Type B pancreatic cell (in vitro differentiated cells): ENCODE data around the gene AMIGO2. TPM values are rescaled to one million over a fixed set of nuclear protein-coding genes. Genes with fewer than 3 reads are reported as not detected.
"Not testable (repeated sequence)": the region's sequence is repeated elsewhere in the genome, so short reads cannot be mapped to it uniquely, and the experiment has no call there.

Experiments used
- DNase-seq: peaks from one replicate; pipeline ENCODE4 v3.0.0; 2021; ENCODE audit warnings: mixed read lengths; ENCODE audit not compliant: unreplicated experiment; ENCODE audit errors: extremely low spot score
- H3K27ac Mint-ChIP-seq: 2 replicates; pipeline ENCODE4 v1.8.0; 2021; ENCODE audit warnings: mild to moderate bottlenecking, mixed read lengths
- H3K27me3 Mint-ChIP-seq: 2 replicates; pipeline ENCODE4 v1.8.0; 2021; ENCODE audit warnings: mixed read lengths
- H3K36me3 Mint-ChIP-seq: 2 replicates; pipeline ENCODE4 v1.8.0; 2021; ENCODE audit warnings: mixed read lengths
- H3K4me1 Mint-ChIP-seq: one replicate; pipeline ENCODE4 v1.8.0; 2021; ENCODE audit warnings: mixed read lengths; ENCODE audit not compliant: unreplicated experiment
- H3K4me3 Mint-ChIP-seq: 2 replicates; pipeline ENCODE4 v1.8.0; 2021; ENCODE audit warnings: mild to moderate bottlenecking, mixed read lengths
- H3K9me3 Mint-ChIP-seq: 2 replicates; pipeline ENCODE4 v1.8.0; 2021; ENCODE audit warnings: mixed read lengths
- total RNA-seq: library from RNA; stranded (reverse); gene quantifications from 2 replicates; pipeline ENCODE4 v1.2.1, GENCODE V29; 2021; ENCODE audit warnings: low replicate concordance
- TF ChIP-seq, protein P1 (sequence below): fragments of 200-600 bp; sonication (generic); conservative IDR thresholded peaks from 2 replicates; pipeline ENCODE4 v1.5.0; 2021; ENCODE audit warnings: antibody characterized with exemption, mild to moderate bottlenecking

Gene AMIGO2
- total RNA-seq, 1 donor from 2014 or later: 9.3 TPM

GRCh38 chr12:47067176-47067575 is 12.6 kb downstream of the AMIGO2 start:
- Mint-ChIP-seq H3K4me1 (peaks cover 31% of the 10 kb centered on the region), H3K4me3 (no peak overlapping the region), H3K27me3 (no peaks in the 10 kb centered on the region), H3K36me3 (no peaks in the 10 kb centered on the region), H3K9me3 (no peaks in the 10 kb centered on the region), H3K27ac (no peak overlapping the region)
- DNase-seq: no peak
- TF ChIP-seq, protein P1, sequence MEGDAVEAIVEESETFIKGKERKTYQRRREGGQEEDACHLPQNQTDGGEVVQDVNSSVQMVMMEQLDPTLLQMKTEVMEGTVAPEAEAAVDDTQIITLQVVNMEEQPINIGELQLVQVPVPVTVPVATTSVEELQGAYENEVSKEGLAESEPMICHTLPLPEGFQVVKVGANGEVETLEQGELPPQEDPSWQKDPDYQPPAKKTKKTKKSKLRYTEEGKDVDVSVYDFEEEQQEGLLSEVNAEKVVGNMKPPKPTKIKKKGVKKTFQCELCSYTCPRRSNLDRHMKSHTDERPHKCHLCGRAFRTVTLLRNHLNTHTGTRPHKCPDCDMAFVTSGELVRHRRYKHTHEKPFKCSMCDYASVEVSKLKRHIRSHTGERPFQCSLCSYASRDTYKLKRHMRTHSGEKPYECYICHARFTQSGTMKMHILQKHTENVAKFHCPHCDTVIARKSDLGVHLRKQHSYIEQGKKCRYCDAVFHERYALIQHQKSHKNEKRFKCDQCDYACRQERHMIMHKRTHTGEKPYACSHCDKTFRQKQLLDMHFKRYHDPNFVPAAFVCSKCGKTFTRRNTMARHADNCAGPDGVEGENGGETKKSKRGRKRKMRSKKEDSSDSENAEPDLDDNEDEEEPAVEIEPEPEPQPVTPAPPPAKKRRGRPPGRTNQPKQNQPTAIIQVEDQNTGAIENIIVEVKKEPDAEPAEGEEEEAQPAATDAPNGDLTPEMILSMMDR: no peak

DNA sequence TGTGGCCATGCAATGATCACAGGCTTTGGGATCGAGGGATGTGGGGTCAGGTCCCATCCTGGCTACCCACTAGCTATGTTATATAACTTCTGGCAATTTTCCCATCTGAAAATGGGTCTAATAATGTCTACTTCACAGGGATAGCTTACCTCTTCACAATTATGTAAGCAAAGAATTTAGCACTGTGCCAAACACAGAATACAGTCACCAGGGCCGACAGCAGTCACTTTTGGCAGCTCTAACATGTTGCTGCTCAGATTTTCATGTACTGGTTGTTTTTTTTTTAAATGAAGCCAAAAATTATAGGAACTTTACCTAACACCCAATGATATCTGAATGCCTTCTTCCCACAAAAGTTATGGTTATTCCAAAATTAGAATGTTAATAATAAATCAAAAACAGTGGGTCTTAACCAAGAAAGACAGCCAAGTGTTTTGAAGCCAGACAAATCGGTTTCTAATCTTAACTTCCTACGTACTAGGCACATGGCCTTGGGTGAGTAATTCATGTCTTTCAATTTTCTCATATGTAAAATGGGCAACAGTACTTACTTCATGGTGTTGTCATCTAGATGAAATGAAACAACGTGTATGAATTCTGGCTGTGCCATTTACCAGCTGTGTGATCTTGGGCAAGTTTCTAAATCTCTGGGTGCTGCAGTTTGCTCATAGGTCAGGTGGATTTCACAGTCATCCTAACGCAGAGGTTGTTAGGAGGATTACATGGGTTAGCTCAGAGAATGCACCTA is 13.3 kb downstream of the AMIGO2 start:
- H3K9me3 Mint-ChIP-seq: no peaks in the 10 kb centered on the region

DNA sequence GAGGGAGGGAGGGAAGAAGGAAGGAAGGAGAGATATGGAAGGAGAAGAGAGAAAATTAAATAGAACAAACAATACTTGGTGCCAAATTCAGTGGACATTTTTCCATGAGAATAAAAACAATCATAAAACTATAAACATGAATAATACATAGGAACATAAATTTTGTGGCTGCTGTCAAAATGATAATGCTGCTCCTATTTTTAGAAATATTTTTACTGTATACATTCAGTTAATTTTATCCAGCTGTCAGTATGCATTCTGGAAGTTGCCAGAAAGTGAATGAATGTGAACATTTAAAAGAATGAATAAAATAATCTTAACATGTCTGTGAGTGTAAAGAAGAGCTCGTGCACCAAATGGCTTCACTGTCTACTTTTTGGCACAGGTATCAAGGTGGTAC is 14.2 kb downstream of the AMIGO2 start:
- TF ChIP-seq, protein P1: no peak
- no peak for DNase-seq
- H3K27ac Mint-ChIP-seq: no peak overlapping the region
- peaks cover 25% of the 10 kb centered on the region for H3K4me1 Mint-ChIP-seq
- no peaks in the 10 kb centered on the region for H3K27me3 Mint-ChIP-seq
- H3K36me3 Mint-ChIP-seq: no peaks in the 10 kb centered on the region
- H3K4me3 Mint-ChIP-seq: no peak overlapping the region
- no peaks in the 10 kb centered on the region for H3K9me3 Mint-ChIP-seq

More for the DNA sequence above, 13.3 kb downstream of the AMIGO2 start:
- DNase-seq: no peak
- Mint-ChIP-seq H3K4me1 (peaks cover 31% of the 10 kb centered on the region), H3K36me3 (no peaks in the 10 kb centered on the region), H3K4me3 (no peak overlapping the region), H3K27me3 (no peaks in the 10 kb centered on the region), H3K27ac (no peak overlapping the region)
- TF ChIP-seq, protein P1: no peak

- not testable (repeated sequence) for H3K9me3 Mint-ChIP-seq, H3K36me3 Mint-ChIP-seq, H3K27me3 Mint-ChIP-seq
Observed at GRCh38 chr12:47058640-47059039, 21.1 kb downstream of the AMIGO2 start.

GRCh38 chr12:47056944-47057343 is 22.8 kb downstream of the AMIGO2 start:
- not testable (repeated sequence) for H3K4me1 Mint-ChIP-seq, H3K27me3 Mint-ChIP-seq, H3K27ac Mint-ChIP-seq, H3K4me3 Mint-ChIP-seq, DNase-seq, H3K36me3 Mint-ChIP-seq, H3K9me3 Mint-ChIP-seq

More at GRCh38 chr12:47058640-47059039, 21.1 kb downstream of the AMIGO2 start:
- DNase-seq, H3K4me3 Mint-ChIP-seq, H3K27ac Mint-ChIP-seq, H3K4me1 Mint-ChIP-seq: not testable (repeated sequence)

GRCh38 chr12:47055856-47056255 is 23.9 kb downstream of the AMIGO2 start:
- H3K27ac Mint-ChIP-seq, H3K4me1 Mint-ChIP-seq, H3K4me3 Mint-ChIP-seq, H3K36me3 Mint-ChIP-seq, H3K27me3 Mint-ChIP-seq, H3K9me3 Mint-ChIP-seq, DNase-seq: not testable (repeated sequence)

DNA sequence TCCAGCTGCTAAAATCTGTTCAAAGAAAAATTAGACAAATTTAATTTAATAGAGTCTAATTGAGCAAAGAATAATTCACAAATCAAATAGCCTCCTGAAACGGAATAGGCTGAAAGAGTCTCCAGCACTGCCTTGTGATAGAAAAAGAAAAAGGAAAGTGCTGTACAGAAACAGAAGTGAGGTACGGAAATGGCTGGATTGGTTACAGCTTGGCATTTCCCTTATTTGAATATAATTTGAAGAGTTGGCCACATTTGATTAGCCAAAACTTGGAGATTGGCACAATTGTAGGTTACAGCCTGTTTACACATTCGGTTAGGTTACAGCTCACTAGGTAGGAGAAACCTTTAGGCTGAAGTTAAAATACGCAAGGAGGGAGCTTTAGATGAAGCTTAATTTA is 25.1 kb downstream of the AMIGO2 start:
- no peak overlapping the region for H3K4me3 Mint-ChIP-seq
- H3K27ac Mint-ChIP-seq: no peak overlapping the region
- TF ChIP-seq, protein P1: no peak
- no peaks in the 10 kb centered on the region for H3K4me1 Mint-ChIP-seq
- no peaks in the 10 kb centered on the region for H3K36me3 Mint-ChIP-seq
- no peaks in the 10 kb centered on the region for H3K9me3 Mint-ChIP-seq
- DNase-seq: no peak
- H3K27me3 Mint-ChIP-seq: no peaks in the 10 kb centered on the region
